SU-DHL-6 (cell line): ENCODE data around the gene NID2.

ENCODE experiments used
- H2AFZ ChIP-seq: fragments of 200-600 bp; sonication (generic); 2 replicates; pipeline ENCODE4 v1.6.1; 2014; ENCODE audit warnings: low read depth, mild to moderate bottlenecking, moderate library complexity, mixed read lengths, antibody characterized with exemption, low read length; ENCODE audit not compliant: severe bottlenecking
- H3F3A ChIP-seq: fragments of 200-600 bp; shearing (Covaris generic); 2 replicates; pipeline ENCODE4 v1.6.0; 2016; ENCODE audit warnings: antibody characterized with exemption, mild to moderate bottlenecking; ENCODE audit not compliant: insufficient read depth
- H3K27ac ChIP-seq: fragments of 200-600 bp; sonication (generic); 2 replicates; pipeline ENCODE4 v1.5.1; 2016; ENCODE audit warnings: low read depth, mild to moderate bottlenecking, low read length, moderate library complexity, mixed read lengths
- H3K27me3 ChIP-seq: fragments of 200-600 bp; sonication (generic), shearing (Covaris generic); 2 replicates; pipeline ENCODE4 v1.6.0; 2014; ENCODE audit warnings: mild to moderate bottlenecking, low read length
- H3K36me3 ChIP-seq: fragments of 200-600 bp; sonication (generic); 2 replicates; pipeline ENCODE4 v1.6.1; 2014; ENCODE audit warnings: mild to moderate bottlenecking, low read length, mixed read lengths
- H3K4me2 ChIP-seq: fragments of 300-600, 200-600 bp; shearing (Covaris generic), sonication (generic); 2 replicates; pipeline ENCODE4 v1.6.0; 2014; ENCODE audit warnings: low read length, low read depth, mild to moderate bottlenecking; ENCODE audit not compliant: poor library complexity, severe bottlenecking
- H3K4me3 ChIP-seq: fragments of 200-600 bp; sonication (generic); 2 replicates; pipeline ENCODE4 v1.5.1; 2014; ENCODE audit warnings: antibody characterized with exemption, low read length, mild to moderate bottlenecking, mixed read lengths; ENCODE audit not compliant: insufficient read depth, poor library complexity, severe bottlenecking
- H3K79me2 ChIP-seq: fragments of 200-600 bp; sonication (generic); 2 replicates; pipeline ENCODE4 v1.6.1; 2014; ENCODE audit warnings: mild to moderate bottlenecking, low read length, moderate library complexity; ENCODE audit not compliant: insufficient read depth
- H3K9ac ChIP-seq: fragments of 200-600 bp; sonication (generic); 2 replicates; pipeline ENCODE4 v1.7.0; 2014; ENCODE audit warnings: mild to moderate bottlenecking, low read length
- H3K9me2 ChIP-seq: fragments of 200-600 bp; sonication (generic); replicated peaks from 2 replicates; pipeline ENCODE4 v1.6.1; 2014; ENCODE audit warnings: low read length; ENCODE audit not compliant: insufficient read depth
- H3K9me3 ChIP-seq: fragments of 200-600 bp; sonication (generic); 2 replicates; pipeline ENCODE4 v1.6.1; 2014; ENCODE audit warnings: low read length, mixed read lengths; ENCODE audit not compliant: insufficient read depth
- H4K20me1 ChIP-seq: fragments of 200-600 bp; sonication (generic); 2 replicates; pipeline ENCODE4 v1.6.1; 2014; ENCODE audit warnings: low read depth, mild to moderate bottlenecking, antibody characterized with exemption, low read length, moderate library complexity, mixed read lengths
- EZH2phosphoT487 ChIP-seq: fragments of 200-600 bp; sonication (generic), shearing (Covaris generic); conservative IDR thresholded peaks from 2 replicates; pipeline ENCODE4 v1.6.1; 2018; ENCODE audit warnings: mild to moderate bottlenecking, antibody characterized with exemption, low read length, moderate library complexity, mixed read lengths
- TF ChIP-seq, protein P1 (sequence below): fragments of 200-600 bp; sonication (generic); IDR thresholded peaks from one replicate; pipeline ENCODE4 v1.5.1; 2017; ENCODE audit warnings: antibody characterized with exemption, mild to moderate bottlenecking, low read length, moderate library complexity; ENCODE audit not compliant: insufficient read depth, poor library complexity, severe bottlenecking

The NID2 gene

GRCh38 chr14:52053044-52053443, 15.8 kb downstream of the NID2 start:
- H3K4me2 ChIP-seq = no peak overlapping the region

DNA sequence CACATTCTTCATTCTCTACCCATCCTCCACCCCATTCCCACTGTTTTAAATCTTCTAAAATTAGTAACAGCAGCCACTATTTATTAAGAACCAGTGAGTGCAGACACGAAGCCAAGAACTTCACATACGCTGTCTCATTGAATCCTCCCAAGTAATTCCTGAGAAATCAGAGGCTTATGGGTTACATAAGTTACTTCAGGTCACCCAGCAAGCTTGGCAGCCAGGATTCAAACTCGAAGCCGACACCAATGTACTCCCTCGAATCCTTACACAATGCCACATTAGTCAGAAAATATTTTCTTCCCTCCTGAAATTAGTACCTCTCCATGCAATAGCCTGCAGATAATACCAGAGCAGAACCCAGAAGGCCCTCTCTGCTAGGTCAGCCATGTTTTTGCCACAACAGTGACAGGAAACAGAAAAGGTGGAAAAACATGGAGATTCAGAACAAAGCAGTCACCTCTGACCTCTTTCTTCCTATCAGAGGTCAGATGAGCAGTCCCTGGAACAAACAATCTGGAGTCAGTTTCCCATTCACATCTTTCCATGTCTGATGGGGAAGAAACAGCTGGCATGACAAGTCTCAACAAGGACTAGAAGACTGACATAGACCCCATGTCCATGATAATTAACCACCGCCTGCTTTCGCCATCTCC, 16.4 kb downstream of the NID2 start:
- Histone ChIP-seq H3K9ac (no peak overlapping the region), H3K27me3 (no peaks in the 10 kb centered on the region), H3K9me2 (no peaks in the 10 kb centered on the region), H2AFZ (no peak overlapping the region), H3K36me3 (no peaks in the 10 kb centered on the region), H3K4me3 (no peak overlapping the region), H3K4me2 (no peak overlapping the region), H3K79me2 (no peaks in the 10 kb centered on the region), H3K27ac (no peak overlapping the region), H3F3A (no peaks in the 10 kb centered on the region), H4K20me1 (no peaks in the 10 kb centered on the region), H3K9me3 (no peaks in the 10 kb centered on the region)
- TF ChIP-seq, protein P1, sequence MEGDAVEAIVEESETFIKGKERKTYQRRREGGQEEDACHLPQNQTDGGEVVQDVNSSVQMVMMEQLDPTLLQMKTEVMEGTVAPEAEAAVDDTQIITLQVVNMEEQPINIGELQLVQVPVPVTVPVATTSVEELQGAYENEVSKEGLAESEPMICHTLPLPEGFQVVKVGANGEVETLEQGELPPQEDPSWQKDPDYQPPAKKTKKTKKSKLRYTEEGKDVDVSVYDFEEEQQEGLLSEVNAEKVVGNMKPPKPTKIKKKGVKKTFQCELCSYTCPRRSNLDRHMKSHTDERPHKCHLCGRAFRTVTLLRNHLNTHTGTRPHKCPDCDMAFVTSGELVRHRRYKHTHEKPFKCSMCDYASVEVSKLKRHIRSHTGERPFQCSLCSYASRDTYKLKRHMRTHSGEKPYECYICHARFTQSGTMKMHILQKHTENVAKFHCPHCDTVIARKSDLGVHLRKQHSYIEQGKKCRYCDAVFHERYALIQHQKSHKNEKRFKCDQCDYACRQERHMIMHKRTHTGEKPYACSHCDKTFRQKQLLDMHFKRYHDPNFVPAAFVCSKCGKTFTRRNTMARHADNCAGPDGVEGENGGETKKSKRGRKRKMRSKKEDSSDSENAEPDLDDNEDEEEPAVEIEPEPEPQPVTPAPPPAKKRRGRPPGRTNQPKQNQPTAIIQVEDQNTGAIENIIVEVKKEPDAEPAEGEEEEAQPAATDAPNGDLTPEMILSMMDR = no peak
- no peak for TF ChIP-seq EZH2phosphoT487

More at GRCh38 chr14:52053044-52053443, 15.8 kb downstream of the NID2 start:
- H3K79me2 ChIP-seq = no peaks in the 10 kb centered on the region
- H3K9me3 ChIP-seq = no peaks in the 10 kb centered on the region
- no peaks in the 10 kb centered on the region for H4K20me1 ChIP-seq
- H3K9ac ChIP-seq = no peak overlapping the region
- H3K36me3 ChIP-seq = no peaks in the 10 kb centered on the region
- no peak overlapping the region for H3K4me3 ChIP-seq
- H3K27me3 ChIP-seq = no peaks in the 10 kb centered on the region
- no peak overlapping the region for H2AFZ ChIP-seq
- TF ChIP-seq EZH2phosphoT487 = no peak
- TF ChIP-seq, protein P1 = no peak
- H3F3A ChIP-seq = no peaks in the 10 kb centered on the region
- H3K9me2 ChIP-seq = no peaks in the 10 kb centered on the region
- no peak overlapping the region for H3K27ac ChIP-seq

DNA sequence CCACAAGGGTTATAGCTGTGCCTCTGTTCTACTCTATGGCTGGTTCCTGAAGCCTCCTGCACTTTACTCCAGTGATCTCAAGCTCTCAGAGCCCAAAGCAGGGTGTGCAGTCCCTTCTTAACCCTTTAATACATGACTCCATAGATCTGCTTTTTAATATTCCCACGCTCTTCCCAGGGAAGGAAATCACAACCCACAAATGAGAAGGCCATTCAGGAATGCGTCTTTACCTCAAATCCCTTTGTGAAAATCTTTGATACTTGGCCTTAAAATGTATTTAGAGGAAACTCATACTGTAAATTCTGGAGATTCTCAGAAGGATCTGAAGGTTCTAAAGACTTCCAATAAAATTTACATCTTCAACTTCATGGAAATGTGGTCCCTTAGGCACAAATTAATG, 17.0 kb downstream of the NID2 start:
- Histone ChIP-seq H3K9me2 (no peaks in the 10 kb centered on the region), H3K36me3 (no peaks in the 10 kb centered on the region), H3F3A (no peaks in the 10 kb centered on the region), H4K20me1 (no peaks in the 10 kb centered on the region), H3K79me2 (no peaks in the 10 kb centered on the region), H2AFZ (no peak overlapping the region), H3K4me2 (no peak overlapping the region), H3K9me3 (no peaks in the 10 kb centered on the region), H3K9ac (no peak overlapping the region), H3K27ac (no peak overlapping the region), H3K27me3 (no peaks in the 10 kb centered on the region), H3K4me3 (no peak overlapping the region)
- no peak for TF ChIP-seq EZH2phosphoT487
- TF ChIP-seq, protein P1 = no peak
